ENCODE data around the gene POU2F3.

DNA sequence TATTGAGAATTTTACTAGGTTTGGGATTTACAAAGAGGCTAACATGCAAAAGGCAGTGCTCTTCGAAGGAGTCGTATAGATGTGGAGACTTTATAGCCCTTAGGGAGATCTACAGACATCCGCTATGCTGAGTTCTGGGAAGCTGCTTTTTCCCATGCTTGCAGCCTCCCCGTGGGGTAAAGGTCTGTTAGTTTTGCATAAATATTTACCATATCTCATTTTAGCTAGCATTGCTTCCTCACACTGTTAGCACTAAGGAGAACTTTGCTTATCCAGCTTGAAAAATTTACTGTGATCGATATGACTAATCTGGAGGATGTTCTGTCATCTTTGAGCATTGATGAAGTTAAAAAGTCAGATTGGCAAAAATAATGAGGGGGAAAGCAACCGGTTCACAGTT lies 114.8 kb downstream of the POU2F3 start:
- TF ChIP-seq, protein P1, sequence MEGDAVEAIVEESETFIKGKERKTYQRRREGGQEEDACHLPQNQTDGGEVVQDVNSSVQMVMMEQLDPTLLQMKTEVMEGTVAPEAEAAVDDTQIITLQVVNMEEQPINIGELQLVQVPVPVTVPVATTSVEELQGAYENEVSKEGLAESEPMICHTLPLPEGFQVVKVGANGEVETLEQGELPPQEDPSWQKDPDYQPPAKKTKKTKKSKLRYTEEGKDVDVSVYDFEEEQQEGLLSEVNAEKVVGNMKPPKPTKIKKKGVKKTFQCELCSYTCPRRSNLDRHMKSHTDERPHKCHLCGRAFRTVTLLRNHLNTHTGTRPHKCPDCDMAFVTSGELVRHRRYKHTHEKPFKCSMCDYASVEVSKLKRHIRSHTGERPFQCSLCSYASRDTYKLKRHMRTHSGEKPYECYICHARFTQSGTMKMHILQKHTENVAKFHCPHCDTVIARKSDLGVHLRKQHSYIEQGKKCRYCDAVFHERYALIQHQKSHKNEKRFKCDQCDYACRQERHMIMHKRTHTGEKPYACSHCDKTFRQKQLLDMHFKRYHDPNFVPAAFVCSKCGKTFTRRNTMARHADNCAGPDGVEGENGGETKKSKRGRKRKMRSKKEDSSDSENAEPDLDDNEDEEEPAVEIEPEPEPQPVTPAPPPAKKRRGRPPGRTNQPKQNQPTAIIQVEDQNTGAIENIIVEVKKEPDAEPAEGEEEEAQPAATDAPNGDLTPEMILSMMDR (IDR thresholded peaks at IDR 0.05) = no peak
- TF ChIP-seq TCF7L2 (IDR thresholded peaks at IDR 0.05; ENCODE audit: low read depth, low read length) (no peak), POLR2AphosphoS5 (IDR thresholded peaks at IDR 0.05; ENCODE audit: low read depth, low read length) (no peak), SIN3A (IDR thresholded peaks at IDR 0.05; ENCODE audit: borderline replicate concordance, insufficient read depth, low read depth, low read length) (no peak)
- TF ChIP-seq, protein P2, sequence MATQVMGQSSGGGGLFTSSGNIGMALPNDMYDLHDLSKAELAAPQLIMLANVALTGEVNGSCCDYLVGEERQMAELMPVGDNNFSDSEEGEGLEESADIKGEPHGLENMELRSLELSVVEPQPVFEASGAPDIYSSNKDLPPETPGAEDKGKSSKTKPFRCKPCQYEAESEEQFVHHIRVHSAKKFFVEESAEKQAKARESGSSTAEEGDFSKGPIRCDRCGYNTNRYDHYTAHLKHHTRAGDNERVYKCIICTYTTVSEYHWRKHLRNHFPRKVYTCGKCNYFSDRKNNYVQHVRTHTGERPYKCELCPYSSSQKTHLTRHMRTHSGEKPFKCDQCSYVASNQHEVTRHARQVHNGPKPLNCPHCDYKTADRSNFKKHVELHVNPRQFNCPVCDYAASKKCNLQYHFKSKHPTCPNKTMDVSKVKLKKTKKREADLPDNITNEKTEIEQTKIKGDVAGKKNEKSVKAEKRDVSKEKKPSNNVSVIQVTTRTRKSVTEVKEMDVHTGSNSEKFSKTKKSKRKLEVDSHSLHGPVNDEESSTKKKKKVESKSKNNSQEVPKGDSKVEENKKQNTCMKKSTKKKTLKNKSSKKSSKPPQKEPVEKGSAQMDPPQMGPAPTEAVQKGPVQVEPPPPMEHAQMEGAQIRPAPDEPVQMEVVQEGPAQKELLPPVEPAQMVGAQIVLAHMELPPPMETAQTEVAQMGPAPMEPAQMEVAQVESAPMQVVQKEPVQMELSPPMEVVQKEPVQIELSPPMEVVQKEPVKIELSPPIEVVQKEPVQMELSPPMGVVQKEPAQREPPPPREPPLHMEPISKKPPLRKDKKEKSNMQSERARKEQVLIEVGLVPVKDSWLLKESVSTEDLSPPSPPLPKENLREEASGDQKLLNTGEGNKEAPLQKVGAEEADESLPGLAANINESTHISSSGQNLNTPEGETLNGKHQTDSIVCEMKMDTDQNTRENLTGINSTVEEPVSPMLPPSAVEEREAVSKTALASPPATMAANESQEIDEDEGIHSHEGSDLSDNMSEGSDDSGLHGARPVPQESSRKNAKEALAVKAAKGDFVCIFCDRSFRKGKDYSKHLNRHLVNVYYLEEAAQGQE (IDR thresholded peaks at IDR 0.05; ENCODE audit: insufficient read depth in 1 of 2, low read depth in 2 of 2, low read length in 1 of 2) = no peak
